HG03025 (cell line): ENCODE results near the gene XKRX.

Experiments
- ATAC-seq: cut with Tn5 transposase; IDR thresholded peaks from one replicate; pipeline ENCODE4 v1.9.1; 2021; ENCODE audit warnings: mild to moderate bottlenecking, moderate library complexity; ENCODE audit not compliant: unreplicated experiment, low FRiP score

Gene XKRX

DNA sequence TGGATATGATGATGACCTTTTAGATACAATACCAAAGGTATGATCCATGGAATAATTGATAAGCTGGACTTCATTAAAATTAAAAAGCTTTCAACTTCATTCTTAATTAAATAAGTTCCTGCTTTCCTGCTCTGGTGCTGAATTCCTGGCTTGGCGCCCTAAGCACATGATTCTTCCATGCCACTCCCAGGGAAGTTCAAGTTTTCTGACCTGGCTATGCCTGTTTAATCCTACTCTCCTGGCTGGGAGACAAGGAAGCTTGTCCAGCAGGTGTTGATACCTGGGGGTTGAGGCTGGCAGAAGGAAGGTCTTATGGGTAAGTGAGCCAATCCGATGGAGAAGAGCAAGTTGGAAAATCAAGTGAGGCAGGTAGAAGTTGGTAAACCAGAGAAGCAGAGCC, 24.3 kb downstream of the XKRX start:
- ATAC-seq, result no peak

DNA sequence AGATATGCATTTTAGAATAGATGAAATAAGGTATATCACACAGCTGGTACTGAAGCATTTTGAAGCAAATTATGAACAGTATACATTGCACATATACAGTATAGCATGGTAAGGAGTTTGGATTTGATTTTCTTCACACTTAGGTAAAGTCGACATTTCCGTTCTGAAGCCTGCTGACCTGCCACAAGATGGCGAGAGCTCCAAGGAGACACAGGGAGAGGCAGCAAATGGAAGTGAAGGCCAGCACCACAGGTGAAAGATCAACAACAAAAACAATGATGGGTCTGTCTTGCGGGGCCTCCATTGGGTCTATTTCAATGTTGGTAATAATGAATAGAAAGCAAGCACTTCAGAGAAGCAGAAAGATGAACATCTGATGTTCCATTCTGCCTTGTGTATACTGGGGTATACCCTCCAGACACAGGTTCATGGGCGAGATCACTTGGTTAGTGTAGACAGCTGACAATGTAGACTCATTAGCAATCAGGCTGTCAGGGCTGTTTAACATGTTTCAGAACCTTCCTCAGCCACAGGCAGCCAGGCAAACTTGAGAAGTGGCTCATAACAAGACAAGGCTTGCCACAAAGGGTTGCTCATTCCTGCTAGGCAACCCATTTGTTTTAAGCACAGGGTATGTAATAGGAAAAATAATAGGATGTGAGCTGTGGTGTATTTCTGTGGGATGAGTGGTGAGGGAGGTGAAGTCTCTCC, 33.2 kb downstream of the XKRX start:
- ATAC-seq, result no peak

DNA sequence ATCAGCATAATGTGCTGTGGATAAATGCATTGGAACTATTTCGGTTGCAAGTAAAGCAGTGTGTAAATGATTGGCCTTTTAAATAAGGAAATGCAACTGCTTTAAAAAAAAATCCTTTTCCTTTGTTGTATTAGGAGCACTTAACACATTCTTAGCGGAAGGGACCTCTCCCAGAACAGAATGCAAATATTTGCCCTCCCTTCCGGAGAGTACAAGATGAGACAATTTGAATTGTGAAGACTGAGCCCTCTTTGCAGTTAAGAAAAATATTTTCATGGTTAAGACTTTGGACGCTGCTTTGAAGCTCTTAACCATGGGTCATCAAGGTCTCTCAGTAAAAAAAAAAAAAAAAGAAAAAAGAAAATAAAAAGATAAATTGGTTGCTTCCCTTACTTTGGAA, 45.1 kb downstream of the XKRX start:
- no peak for ATAC-seq

DNA sequence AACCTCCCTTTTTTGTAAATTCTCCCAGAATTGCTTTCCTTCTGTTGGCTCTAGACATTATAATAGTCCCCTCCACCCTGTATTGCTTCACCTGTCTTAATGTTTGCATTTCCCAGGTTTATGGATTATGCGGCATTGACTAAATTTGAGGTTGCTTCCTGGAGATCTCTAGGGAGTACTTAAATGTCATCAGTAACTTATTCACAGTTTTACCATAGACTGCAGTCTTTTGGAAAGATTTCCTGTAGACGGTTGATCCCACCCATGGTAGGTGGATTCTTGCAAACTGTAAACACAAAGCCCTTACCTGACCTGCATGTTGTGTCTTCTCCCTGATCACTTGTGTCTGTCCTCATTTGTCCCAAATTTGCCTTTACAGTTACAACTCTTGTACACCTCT, 48.3 kb downstream of the XKRX start:
- no peak for ATAC-seq

DNA sequence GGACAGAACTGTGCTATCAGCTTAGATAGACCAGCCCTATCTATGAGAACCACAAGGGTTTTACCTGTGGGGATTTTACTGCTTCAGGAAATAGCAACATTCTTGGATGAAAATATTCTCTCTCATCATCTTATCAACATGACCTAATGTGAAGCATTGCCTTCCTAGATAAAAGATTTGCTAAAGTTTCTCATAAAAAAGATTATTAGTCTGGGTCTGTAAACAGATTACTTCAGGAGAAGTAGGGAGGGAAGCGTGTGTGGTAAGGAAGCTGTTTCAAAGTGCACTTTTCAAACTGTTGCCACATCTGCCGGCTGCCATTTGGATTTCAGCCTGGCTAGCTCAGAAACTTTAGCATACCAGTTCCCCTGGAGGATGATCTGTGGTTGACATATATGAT, 54.4 kb downstream of the XKRX start, which contains the start of gene NOX1:
Gene NOX1, minus strand, starts transcription at position 35 of the 400 bp plus-strand sequence. CDS start 220 bp downstream, outside the sequence.
- no peak for ATAC-seq

DNA sequence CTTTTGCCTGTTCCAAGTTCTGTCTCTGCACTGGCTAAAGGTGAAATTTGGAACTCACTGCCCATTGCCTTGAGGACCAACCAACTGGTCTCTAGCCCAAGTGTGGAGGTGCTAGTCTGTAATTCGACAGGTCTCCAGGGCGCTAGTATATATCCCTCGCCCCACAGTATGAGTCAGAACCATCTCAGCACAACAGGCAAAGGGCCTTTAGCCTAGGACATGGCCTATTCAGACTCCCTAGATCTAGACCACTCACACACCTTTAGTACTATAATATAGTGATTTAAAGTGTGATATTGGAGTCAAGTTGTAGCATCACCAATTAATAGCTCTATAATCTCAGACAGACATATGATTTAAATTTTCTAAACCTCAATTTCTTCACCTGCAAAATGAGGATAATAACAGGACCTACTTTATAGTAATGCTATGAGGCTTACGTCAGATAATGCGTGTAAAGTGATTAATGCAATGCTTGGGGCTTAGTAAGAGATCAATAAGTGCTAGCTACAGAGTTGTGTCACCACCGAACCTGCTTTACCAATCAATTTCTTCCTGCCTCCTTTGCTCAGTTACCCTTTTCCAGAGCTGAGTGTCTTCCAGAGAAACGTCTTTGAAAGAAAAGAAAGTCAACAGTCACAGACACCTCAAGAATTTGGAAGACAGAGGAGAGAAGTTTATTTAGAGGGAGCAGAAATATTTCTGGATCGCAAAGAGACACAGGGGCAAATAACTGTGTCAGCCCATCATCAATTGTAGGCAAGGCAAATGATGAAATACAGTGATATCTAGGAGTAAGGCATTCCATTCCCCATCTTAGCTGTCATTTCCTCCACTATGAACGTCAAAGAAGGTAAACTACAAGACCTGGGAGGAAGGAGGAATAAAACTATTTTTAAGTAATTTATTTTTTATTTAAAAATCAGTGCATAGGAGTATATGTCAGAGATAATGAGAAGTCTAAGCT, 56.8 kb downstream of the XKRX start:
- no peak for ATAC-seq

DNA sequence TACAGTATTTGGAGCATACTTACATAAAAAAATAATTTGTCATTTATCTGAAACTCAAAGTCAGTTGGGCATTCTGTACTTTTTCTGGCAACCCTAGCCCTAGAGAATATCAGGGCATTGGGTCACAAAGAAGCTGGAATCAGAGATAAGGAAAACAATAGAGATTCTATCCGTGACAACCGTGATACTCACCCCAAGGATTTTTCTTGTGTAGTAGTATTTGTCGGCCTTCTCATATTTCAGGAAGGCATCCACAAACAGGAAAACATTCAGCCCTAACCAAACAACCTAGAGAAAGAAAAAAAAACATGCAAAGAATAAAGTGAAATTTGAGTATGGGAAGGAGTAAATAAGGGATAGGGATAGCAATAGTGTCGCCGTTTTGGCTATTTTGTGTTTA, 58.2 kb downstream of the XKRX start:
- ATAC-seq, result no peak

DNA sequence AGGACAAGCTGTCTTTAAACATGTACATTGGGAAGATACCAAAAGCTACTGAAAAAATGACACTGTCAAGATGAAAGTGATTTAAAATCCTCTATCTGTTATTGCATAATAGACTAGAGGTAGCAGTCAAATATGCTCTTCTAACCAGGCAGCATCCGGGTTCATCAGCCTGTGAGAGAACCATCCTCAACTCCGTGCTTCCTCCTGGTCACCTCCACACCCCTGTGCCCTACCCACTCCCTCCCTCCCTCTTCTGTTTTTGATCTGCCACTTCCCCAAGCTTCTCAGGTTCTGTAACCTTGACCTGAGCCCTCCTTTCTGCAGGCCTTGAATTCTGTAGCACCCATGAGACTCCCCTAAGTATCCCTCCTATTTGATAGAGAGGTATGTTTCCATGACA, 60.4 kb downstream of the XKRX start:
- no peak for ATAC-seq

DNA sequence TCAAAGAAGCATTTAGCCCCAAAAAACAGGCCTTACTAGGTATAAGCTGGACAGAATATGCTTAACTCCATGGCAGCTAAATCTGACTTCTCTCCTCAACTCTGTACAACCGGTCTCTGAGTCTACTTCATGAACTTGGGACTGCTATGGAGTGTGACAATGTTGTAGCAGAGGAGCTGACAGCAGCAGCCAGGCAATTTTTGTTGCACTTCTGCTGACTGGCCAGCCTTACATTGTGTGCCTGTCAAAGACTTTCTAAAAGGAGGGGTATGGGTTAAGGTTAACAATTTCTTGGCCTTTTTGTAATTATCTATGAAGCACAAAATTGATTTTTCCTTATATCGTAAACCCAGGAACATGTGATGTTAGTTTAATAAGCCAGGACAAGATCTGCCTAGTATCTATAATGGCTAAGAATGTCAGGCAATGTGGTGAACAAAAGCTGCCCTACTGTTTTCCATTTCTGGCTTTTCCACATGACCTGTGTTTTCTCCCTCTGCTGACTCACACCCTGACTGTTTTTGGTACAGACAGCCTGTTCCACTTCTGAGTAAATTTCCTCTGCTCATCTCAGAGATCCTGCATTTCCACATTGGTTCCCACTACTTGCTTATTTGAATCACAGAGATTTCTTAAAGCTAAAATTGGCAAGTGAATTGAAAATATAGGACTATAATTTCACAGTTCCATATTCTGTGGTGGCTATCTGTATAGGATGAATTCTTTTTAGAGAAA, 63.9 kb downstream of the XKRX start:
- ATAC-seq, result no peak
